Uterus (tissue), 2 donors: Measurements from ENCODE around the gene SNCAIP.

Source experiments
- CTCF ChIP-seq, 4 experiments: fragments of 200-600 bp in 2 of 4; fragments of 450-650 bp in 2 of 4; sonication (generic) in 2 of 4; IDR thresholded peaks; one replicate each; pipeline ENCODE4 v1.5.1; 2016 to 2019; ENCODE audit warnings: antibody characterized with exemption in 4 of 4, mild to moderate bottlenecking in 2 of 4, moderate library complexity in 1 of 4
- POLR2A ChIP-seq, 2 donors: fragments of 450-650 bp; IDR thresholded peaks; one replicate each; pipeline ENCODE4 v1.6.1; 2016; ENCODE audit warnings: antibody characterized with exemption in 2 of 2, mild to moderate bottlenecking in 1 of 2, moderate library complexity in 1 of 2

DNA sequence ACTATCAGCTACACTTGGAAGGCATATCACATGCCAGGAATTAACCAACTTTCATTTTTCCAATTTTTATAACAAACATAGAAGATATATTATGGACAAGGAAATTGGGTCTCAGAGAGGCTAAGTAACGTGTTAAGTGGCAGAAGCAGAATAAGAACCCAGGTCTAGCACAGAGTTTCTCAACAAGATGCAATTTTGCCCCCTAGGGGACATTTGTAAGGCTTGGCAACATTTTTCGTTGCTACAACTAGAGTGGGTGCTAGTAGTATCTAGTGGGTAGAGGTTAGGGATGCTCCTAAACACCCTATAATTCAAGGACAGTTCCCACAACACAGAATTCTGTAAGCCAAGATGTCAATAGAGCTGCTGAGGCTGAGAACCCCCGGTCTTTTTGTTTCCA lies 180.6 kb downstream of the SNCAIP start:
- TF ChIP-seq CTCF (IDR thresholded peaks at IDR 0.05) = no peak
- TF ChIP-seq POLR2A (IDR thresholded peaks at IDR 0.05) = no peak
